K562 (cell line): ENCODE results near the gene CLHC1.

Experiments used
- MYBL2 ChIP-seq, 2 experiments: fragments of 450-650 bp in 1 of 2; sonication (generic) in 1 of 2; formaldehyde crosslinking in 1 of 2; IDR thresholded peaks; 2 replicates each; pipeline versions ENCODE4 v1.6.1 to v1.8.1; 2017 to 2022; ENCODE audit warnings: borderline replicate concordance in 1 of 2, inconsistent platforms in 1 of 2, low read depth in 1 of 2, mild to moderate bottlenecking in 1 of 2, missing genetic modification reagents in 1 of 2, moderate library complexity in 1 of 2
- NR2F6 ChIP-seq: fragments of 450-650 bp; formaldehyde crosslinking; IDR thresholded peaks from 2 replicates; pipeline ENCODE4 v1.4.0; 2020; ENCODE audit warnings: mild to moderate bottlenecking
- POLR2A ChIP-seq: fragments of 450-650 bp; conservative IDR thresholded peaks from 2 replicates; pipeline ENCODE4 v1.6.1; 2016
- POLR2AphosphoS2 ChIP-seq: IDR thresholded peaks from 2 replicates; pipeline ENCODE4 v1.6.1; 2012; ENCODE audit warnings: low read length, improper control_type of control experiment
- RAD21 ChIP-seq, 2 experiments: fragments of 250-450 bp in 1 of 2; fragments of 450-650 bp in 1 of 2; sonication (Bioruptor Pico) in 1 of 2; formaldehyde crosslinking in 1 of 2; IDR thresholded peaks in 1 of 2; conservative IDR thresholded peaks in 1 of 2; 2 replicates each; pipeline versions ENCODE4 v1.4.0 to v1.8.0; 2020 to 2022; ENCODE audit warnings: mild to moderate bottlenecking in 2 of 2, moderate library complexity in 1 of 2
- SMAD3 ChIP-seq: fragments of 450-650 bp; formaldehyde crosslinking; conservative IDR thresholded peaks from 2 replicates; pipeline ENCODE4 v1.4.0; 2020; ENCODE audit warnings: mild to moderate bottlenecking
- XRCC3 ChIP-seq: fragments of 450-650 bp; IDR thresholded peaks from 2 replicates; pipeline ENCODE4 v1.6.1; 2017; ENCODE audit warnings: mild to moderate bottlenecking, moderate library complexity
- ZZZ3 ChIP-seq: fragments of 450-650 bp; IDR thresholded peaks from 2 replicates; pipeline ENCODE4 v1.6.1; 2016; ENCODE audit warnings: antibody characterized with exemption, mild to moderate bottlenecking, moderate library complexity
- TF ChIP-seq, protein P1 (sequence below), 3 experiments: IDR thresholded peaks in 2 of 3; conservative IDR thresholded peaks in 1 of 3; 2 replicates each; pipeline ENCODE4 v1.5.1; 2011 to 2012; ENCODE audit warnings: low read length in 3 of 3, mild to moderate bottlenecking in 3 of 3, control low read depth in 2 of 3, improper control_type of control experiment in 1 of 3, inconsistent platforms in 1 of 3, low read depth in 1 of 3, mixed read lengths in 1 of 3, moderate library complexity in 1 of 3; ENCODE audit not compliant: insufficient read depth in 2 of 3
- TF ChIP-seq, protein P2 (sequence below): sonication (generic); formaldehyde crosslinking; IDR thresholded peaks from 2 replicates; pipeline ENCODE4 v1.8.0; 2023; ENCODE audit warnings: mild to moderate bottlenecking, missing genetic modification reagents
- TF ChIP-seq, protein P3 (sequence below): fragments of 450-650 bp; IDR thresholded peaks from 2 replicates; pipeline ENCODE4 v1.6.1; 2016; ENCODE audit warnings: borderline replicate concordance

DNA sequence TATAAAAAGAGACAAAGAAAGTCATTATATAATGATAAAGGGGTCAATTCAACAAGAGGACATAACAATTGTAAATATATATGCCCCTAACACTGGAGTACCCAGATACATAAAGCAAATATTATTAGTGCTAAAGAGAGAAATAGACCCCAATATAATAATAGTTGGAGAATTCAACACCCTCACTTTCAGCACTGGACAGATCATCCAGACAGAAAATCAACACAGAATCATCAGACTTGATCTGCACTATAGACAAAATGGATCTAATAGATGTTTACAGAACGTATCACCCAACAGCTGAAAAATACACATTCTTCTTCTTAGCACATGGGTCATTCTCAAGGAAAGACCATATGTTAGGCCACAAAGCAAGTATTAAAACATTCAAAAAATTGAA is 31.7 kb downstream of the CLHC1 start:
- TF ChIP-seq POLR2AphosphoS2 (no peak), NR2F6 (CRISPR knock-in tag) (no peak), XRCC3 (no peak), RAD21 (CRISPR knock-in tag; conservative IDR thresholded peaks at IDR 0.05 in 1 of 2, IDR thresholded peaks at IDR 0.05 in 1 of 2) (no peak), MYBL2 (IDR thresholded peaks at IDR 0.05; ENCODE audit: low read depth) (no peak), MYBL2 (CRISPR knock-in tag; IDR thresholded peaks at IDR 0.05; ENCODE audit: borderline replicate concordance) (no peak), SMAD3 (no peak), POLR2A (no peak), ZZZ3 (no peak)
- TF ChIP-seq, protein P1, sequence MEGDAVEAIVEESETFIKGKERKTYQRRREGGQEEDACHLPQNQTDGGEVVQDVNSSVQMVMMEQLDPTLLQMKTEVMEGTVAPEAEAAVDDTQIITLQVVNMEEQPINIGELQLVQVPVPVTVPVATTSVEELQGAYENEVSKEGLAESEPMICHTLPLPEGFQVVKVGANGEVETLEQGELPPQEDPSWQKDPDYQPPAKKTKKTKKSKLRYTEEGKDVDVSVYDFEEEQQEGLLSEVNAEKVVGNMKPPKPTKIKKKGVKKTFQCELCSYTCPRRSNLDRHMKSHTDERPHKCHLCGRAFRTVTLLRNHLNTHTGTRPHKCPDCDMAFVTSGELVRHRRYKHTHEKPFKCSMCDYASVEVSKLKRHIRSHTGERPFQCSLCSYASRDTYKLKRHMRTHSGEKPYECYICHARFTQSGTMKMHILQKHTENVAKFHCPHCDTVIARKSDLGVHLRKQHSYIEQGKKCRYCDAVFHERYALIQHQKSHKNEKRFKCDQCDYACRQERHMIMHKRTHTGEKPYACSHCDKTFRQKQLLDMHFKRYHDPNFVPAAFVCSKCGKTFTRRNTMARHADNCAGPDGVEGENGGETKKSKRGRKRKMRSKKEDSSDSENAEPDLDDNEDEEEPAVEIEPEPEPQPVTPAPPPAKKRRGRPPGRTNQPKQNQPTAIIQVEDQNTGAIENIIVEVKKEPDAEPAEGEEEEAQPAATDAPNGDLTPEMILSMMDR (IDR thresholded peaks at IDR 0.05 in 2 of 3, conservative IDR thresholded peaks at IDR 0.05 in 1 of 3; ENCODE audit: insufficient read depth in 2 of 3, low read depth in 1 of 3, low read length in 3 of 3), result no peak
- TF ChIP-seq, protein P2, sequence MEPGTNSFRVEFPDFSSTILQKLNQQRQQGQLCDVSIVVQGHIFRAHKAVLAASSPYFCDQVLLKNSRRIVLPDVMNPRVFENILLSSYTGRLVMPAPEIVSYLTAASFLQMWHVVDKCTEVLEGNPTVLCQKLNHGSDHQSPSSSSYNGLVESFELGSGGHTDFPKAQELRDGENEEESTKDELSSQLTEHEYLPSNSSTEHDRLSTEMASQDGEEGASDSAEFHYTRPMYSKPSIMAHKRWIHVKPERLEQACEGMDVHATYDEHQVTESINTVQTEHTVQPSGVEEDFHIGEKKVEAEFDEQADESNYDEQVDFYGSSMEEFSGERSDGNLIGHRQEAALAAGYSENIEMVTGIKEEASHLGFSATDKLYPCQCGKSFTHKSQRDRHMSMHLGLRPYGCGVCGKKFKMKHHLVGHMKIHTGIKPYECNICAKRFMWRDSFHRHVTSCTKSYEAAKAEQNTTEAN, result no peak
- TF ChIP-seq, protein P3, sequence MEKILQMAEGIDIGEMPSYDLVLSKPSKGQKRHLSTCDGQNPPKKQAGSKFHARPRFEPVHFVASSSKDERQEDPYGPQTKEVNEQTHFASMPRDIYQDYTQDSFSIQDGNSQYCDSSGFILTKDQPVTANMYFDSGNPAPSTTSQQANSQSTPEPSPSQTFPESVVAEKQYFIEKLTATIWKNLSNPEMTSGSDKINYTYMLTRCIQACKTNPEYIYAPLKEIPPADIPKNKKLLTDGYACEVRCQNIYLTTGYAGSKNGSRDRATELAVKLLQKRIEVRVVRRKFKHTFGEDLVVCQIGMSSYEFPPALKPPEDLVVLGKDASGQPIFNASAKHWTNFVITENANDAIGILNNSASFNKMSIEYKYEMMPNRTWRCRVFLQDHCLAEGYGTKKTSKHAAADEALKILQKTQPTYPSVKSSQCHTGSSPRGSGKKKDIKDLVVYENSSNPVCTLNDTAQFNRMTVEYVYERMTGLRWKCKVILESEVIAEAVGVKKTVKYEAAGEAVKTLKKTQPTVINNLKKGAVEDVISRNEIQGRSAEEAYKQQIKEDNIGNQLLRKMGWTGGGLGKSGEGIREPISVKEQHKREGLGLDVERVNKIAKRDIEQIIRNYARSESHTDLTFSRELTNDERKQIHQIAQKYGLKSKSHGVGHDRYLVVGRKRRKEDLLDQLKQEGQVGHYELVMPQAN, result no peak
